IMR-90 (cell line): ENCODE data around the gene EDEM3. TPM values are rescaled to one million over a fixed set of nuclear protein-coding genes. Genes with fewer than 3 reads are reported as not detected.

ENCODE experiments used
- ATAC-seq: fragments of 200-7000 bp; cut with Tn5 transposase; 2 replicates; pipeline ENCODE4 v1.9.1; 2020; ENCODE audit warnings: low read depth, mild to moderate bottlenecking, moderate library complexity
- BruUV-seq: library from RNA; stranded (reverse); fragments of 400-500 nt; replicated peaks from 2 replicates; lab custom pipeline; 2021; lab: Mats Ljungman, UMichigan
- CTCF ChIA-PET: fragments of 300-600 bp; formaldehyde crosslinking; extraction: SDS; loops from one replicate; lab custom pipeline; 2021; ENCODE audit warnings: antibody characterized with exemption; lab: Yijun Ruan, JAX
- POLR2A ChIA-PET: fragments of 300-600 bp; sonication (Branson Sonifier 250); formaldehyde crosslinking; loops from one replicate; lab custom pipeline; 2022; ENCODE audit warnings: antibody characterized with exemption; ENCODE audit not compliant: unreplicated experiment; lab: Charles Lee
- DNase-seq: peaks from one replicate; pipeline ENCODE4 v3.0.0; 2013
- H2AFZ ChIP-seq: replicated peaks from 2 replicates; pipeline ENCODE3; 2013; ENCODE audit warnings: low read length, mild to moderate bottlenecking; ENCODE audit not compliant: poor library complexity
- H2AK5ac ChIP-seq: 2 replicates; pipeline ENCODE4 v1.6.1; 2013; ENCODE audit warnings: low read depth, low read length, inconsistent platforms
- H2AK9ac ChIP-seq: replicated peaks from 2 replicates; pipeline ENCODE3; 2013; ENCODE audit warnings: mild to moderate bottlenecking, low read depth, low read length, moderate library complexity; ENCODE audit not compliant: poor library complexity
- H2BK120ac ChIP-seq: 2 replicates; pipeline ENCODE4 v1.6.1; 2013; ENCODE audit warnings: low read depth, low read length, inconsistent platforms
- H2BK15ac ChIP-seq: 3 replicates; pipeline ENCODE4 v1.6.1; 2013; ENCODE audit warnings: low read depth, low read length, inconsistent platforms
- H2BK20ac ChIP-seq: 2 replicates; pipeline ENCODE4 v1.6.1; 2013; ENCODE audit warnings: low read depth, mild to moderate bottlenecking, inconsistent platforms, low read length, moderate library complexity
- H2BK5ac ChIP-seq: 2 replicates; pipeline ENCODE4 v1.6.1; 2013; ENCODE audit warnings: mild to moderate bottlenecking, low read depth, low read length, inconsistent platforms; ENCODE audit not compliant: poor library complexity, severe bottlenecking
- H3K14ac ChIP-seq: replicated peaks from 2 replicates; pipeline ENCODE4 v1.6.1; 2013; ENCODE audit warnings: low read depth, low read length, inconsistent platforms
- H3K18ac ChIP-seq: 2 replicates; pipeline ENCODE4 v1.6.1; 2013; ENCODE audit warnings: low read depth, low read length, control low read depth
- H3K23ac ChIP-seq: 2 replicates; pipeline ENCODE4 v1.6.1; 2013; ENCODE audit warnings: low read depth, low read length, inconsistent platforms
- H3K27ac ChIP-seq: 2 replicates; pipeline ENCODE4 v1.5.1; 2013; ENCODE audit warnings: mild to moderate bottlenecking, control low read depth, low read length; ENCODE audit not compliant: insufficient read depth
- H3K27me3 ChIP-seq: 2 replicates; pipeline ENCODE4 v1.6.1; 2013; ENCODE audit warnings: low read length; ENCODE audit not compliant: control insufficient read depth, insufficient read depth
- H3K36me3 ChIP-seq: 2 replicates; pipeline ENCODE4 v1.6.1; 2013; ENCODE audit warnings: low read length, mixed read lengths; ENCODE audit not compliant: control insufficient read depth, insufficient read depth
- H3K4ac ChIP-seq: 2 replicates; pipeline ENCODE4 v1.6.1; 2013; ENCODE audit warnings: low read depth, low read length, inconsistent platforms
- H3K4me1 ChIP-seq: 2 replicates; pipeline ENCODE4 v1.6.1; 2013; ENCODE audit warnings: low read length, mixed read lengths; ENCODE audit not compliant: control insufficient read depth, insufficient read depth
- H3K4me2 ChIP-seq: 2 replicates; pipeline ENCODE4 v1.6.1; 2013; ENCODE audit warnings: low read depth, mild to moderate bottlenecking, control low read depth, low read length, moderate library complexity
- H3K4me3 ChIP-seq: 2 replicates; pipeline ENCODE4 v1.5.1; 2013; ENCODE audit warnings: low read depth, mild to moderate bottlenecking, control low read depth, low read length, moderate library complexity; ENCODE audit not compliant: insufficient read depth
- H3K56ac ChIP-seq: 2 replicates; pipeline ENCODE4 v1.6.1; 2013; ENCODE audit warnings: low read length, inconsistent platforms; ENCODE audit not compliant: insufficient read depth; ENCODE audit errors: extremely low read depth
- H3K79me1 ChIP-seq, 2 experiments: 2 replicates each; pipeline ENCODE4 v1.6.1; 2013; ENCODE audit warnings: low read length in 2 of 2, inconsistent platforms in 1 of 2, low read depth in 1 of 2
- H3K9ac ChIP-seq: 2 replicates; pipeline ENCODE4 v1.6.1; 2013; ENCODE audit warnings: low read depth, low read length, control low read depth
- H3K9me1 ChIP-seq: 2 replicates; pipeline ENCODE4 v1.6.1; 2013; ENCODE audit warnings: low read length, inconsistent platforms; ENCODE audit not compliant: insufficient read depth
- H3K9me3 ChIP-seq: 2 replicates; pipeline ENCODE4 v1.6.1; 2013; ENCODE audit warnings: low read length; ENCODE audit not compliant: control insufficient read depth, insufficient read depth
- H4K20me1 ChIP-seq: 2 replicates; pipeline ENCODE4 v1.6.1; 2013; ENCODE audit warnings: low read length, inconsistent platforms; ENCODE audit not compliant: insufficient read depth
- H4K5ac ChIP-seq: 2 replicates; pipeline ENCODE4 v1.6.1; 2013; ENCODE audit warnings: mild to moderate bottlenecking, low read depth, low read length, control low read depth
- H4K8ac ChIP-seq, 2 experiments: 2 replicates each; pipeline ENCODE4 v1.6.1; 2013; ENCODE audit warnings: low read depth in 2 of 2, low read length in 2 of 2, control low read depth in 1 of 2, inconsistent platforms in 1 of 2
- H4K91ac ChIP-seq: 2 replicates; pipeline ENCODE4 v1.6.1; 2013; ENCODE audit warnings: low read depth, low read length, inconsistent platforms; ENCODE audit not compliant: insufficient read depth
- NFE2L2 ChIP-seq: fragments of 150-350 bp; IDR thresholded peaks from 2 replicates; pipeline ENCODE4 v1.6.1; 2016; ENCODE audit warnings: low read depth, mild to moderate bottlenecking, low read length
- whole genome bisulfite sequencing, 2 experiments: methylation state at CpG; one replicate each; pipeline versions ENCODE4 v1.1.5 to v1.1.7; 2013; ENCODE audit warnings: missing lambda C conversion rate in 2 of 2; ENCODE audit not compliant: insufficient read length in 1 of 2; ENCODE audit errors: extremely low coverage in 2 of 2; 5-methylcytosine and 5-hydroxymethylcytosine counted together
- dilution Hi-C: fragments of 300-500 bp; cut with HindIII; formaldehyde crosslinking; loops from one replicate; pipeline ENCODE4 v1.14.3; 2018; ENCODE audit warnings: low sequenced_read_pairs; ENCODE audit not compliant: unreplicated experiment
- in situ Hi-C: fragments of 300-500 bp; cut with MboI; formaldehyde crosslinking; loops from 3 replicates; pipeline ENCODE4 v1.14.3; 2019; ENCODE audit warnings: low sequenced_read_pairs, inconsistent platforms, mixed read lengths
- intact Hi-C: fragments of 100-400 bp; cut with micrococcal nuclease; formaldehyde crosslinking; loops from 2 replicates; pipeline ENCODE4 v1.10.0; 2022
- polyA plus RNA-seq, 3 experiments: library from polyadenylated mRNA; depleted of rRNA; stranded (reverse); fragments of >200 nt; gene quantifications; 2 replicates each; pipeline ENCODE4 v1.2.3, GENCODE V29; 2012; ENCODE audit warnings: low replicate concordance in 1 of 3
- total RNA-seq: library from RNA; depleted of rRNA; stranded (reverse); fragments of >200 nt; gene quantifications from 2 replicates; pipeline ENCODE4 v1.2.3, GENCODE V29; 2012
- TF ChIP-seq, protein P1 (sequence below): fragments of 150-350 bp; IDR thresholded peaks from 2 replicates; pipeline ENCODE4 v1.6.1; 2017; ENCODE audit warnings: mild to moderate bottlenecking, antibody characterized with exemption, low read length, low read depth

The EDEM3 gene
- total and polyA plus RNA-seq, 2 of the 4 experiments (the other 2 are of a cell fraction), result 17.5 to 29.9 TPM

GRCh38 chr1:184769241-184769640 lies 14.6 kb upstream of the EDEM3 start:
- Histone ChIP-seq H3K27ac (no peak overlapping the region), H3K4me1 (no peaks in the 10 kb centered on the region), H3K9me1 (no peaks in the 10 kb centered on the region), H3K36me3 (no peaks in the 10 kb centered on the region), H2AK5ac (no peak overlapping the region), H3K23ac (no peak overlapping the region), H3K4me3 (no peak overlapping the region), H3K4me2 (no peak overlapping the region), H3K56ac (no peak overlapping the region), H3K9me3 (no peaks in the 10 kb centered on the region), H3K79me1 (no peaks in the 10 kb centered on the region), H2BK5ac (no peak overlapping the region), H2AFZ (no peak overlapping the region), H4K91ac (no peak overlapping the region), H4K20me1 (no peaks in the 10 kb centered on the region), H2BK120ac (no peak overlapping the region), H2AK9ac (no peak overlapping the region), H3K4ac (no peak overlapping the region), H3K27me3 (no peaks in the 10 kb centered on the region), H3K14ac (no peak overlapping the region), H3K9ac (no peak overlapping the region), H2BK20ac (no peak overlapping the region), H4K8ac (no peak overlapping the region), H2BK15ac (no peak overlapping the region), H4K5ac (no peak overlapping the region), H3K18ac (no peak overlapping the region)
- ChIA-PET CTCF (no interaction called here), POLR2A (no interaction called here)
- 50% methylated on average over 1 of the region's 2 CpGs; no CpG with 5 or more reads in 1 of the 2 experiments for WGBS, 2 experiments
- in situ Hi-C loops (no loop called here), dilution Hi-C loops (no loop called here), intact Hi-C loops (no loop called here)
- BruUV-seq, result no TSS peak
- DNase-seq (no peak), ATAC-seq (no peak)
- TF ChIP-seq NFE2L2, result no peak
- TF ChIP-seq, protein P1, sequence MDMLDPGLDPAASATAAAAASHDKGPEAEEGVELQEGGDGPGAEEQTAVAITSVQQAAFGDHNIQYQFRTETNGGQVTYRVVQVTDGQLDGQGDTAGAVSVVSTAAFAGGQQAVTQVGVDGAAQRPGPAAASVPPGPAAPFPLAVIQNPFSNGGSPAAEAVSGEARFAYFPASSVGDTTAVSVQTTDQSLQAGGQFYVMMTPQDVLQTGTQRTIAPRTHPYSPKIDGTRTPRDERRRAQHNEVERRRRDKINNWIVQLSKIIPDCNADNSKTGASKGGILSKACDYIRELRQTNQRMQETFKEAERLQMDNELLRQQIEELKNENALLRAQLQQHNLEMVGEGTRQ, result no peak
